Adipocyte (in vitro differentiated cells): ENCODE data around the gene LRMDA.

Experiments used
- DNase-seq: peaks from one replicate; pipeline ENCODE4 v3.0.0-alpha.2; 2015; ENCODE audit warnings: low read depth
- H3K27me3 ChIP-seq: replicated peaks from 2 replicates; pipeline ENCODE4 v1.7.0; 2013; ENCODE audit warnings: mild to moderate bottlenecking, low read length, moderate library complexity; ENCODE audit not compliant: control insufficient read depth, insufficient read depth
- H3K36me3 ChIP-seq: 2 replicates; pipeline ENCODE4 v1.7.0; 2013; ENCODE audit warnings: low read length, mild to moderate bottlenecking, moderate library complexity; ENCODE audit not compliant: control insufficient read depth, insufficient read depth, severe bottlenecking
- H3K4me1 ChIP-seq: 2 replicates; pipeline ENCODE4 v1.7.0; 2013; ENCODE audit warnings: mild to moderate bottlenecking, low read length, moderate library complexity; ENCODE audit not compliant: control insufficient read depth, insufficient read depth
- H3K4me3 ChIP-seq: 2 replicates; pipeline ENCODE4 v1.7.0; 2013; ENCODE audit warnings: mild to moderate bottlenecking, low read length, moderate library complexity
- H3K9ac ChIP-seq: 2 replicates; pipeline ENCODE4 v1.7.0; 2013; ENCODE audit warnings: mild to moderate bottlenecking, low read length, moderate library complexity
- H3K9me3 ChIP-seq: 2 replicates; pipeline ENCODE4 v1.7.0; 2013; ENCODE audit warnings: mild to moderate bottlenecking, low read length, moderate library complexity; ENCODE audit not compliant: control insufficient read depth

Gene LRMDA

DNA sequence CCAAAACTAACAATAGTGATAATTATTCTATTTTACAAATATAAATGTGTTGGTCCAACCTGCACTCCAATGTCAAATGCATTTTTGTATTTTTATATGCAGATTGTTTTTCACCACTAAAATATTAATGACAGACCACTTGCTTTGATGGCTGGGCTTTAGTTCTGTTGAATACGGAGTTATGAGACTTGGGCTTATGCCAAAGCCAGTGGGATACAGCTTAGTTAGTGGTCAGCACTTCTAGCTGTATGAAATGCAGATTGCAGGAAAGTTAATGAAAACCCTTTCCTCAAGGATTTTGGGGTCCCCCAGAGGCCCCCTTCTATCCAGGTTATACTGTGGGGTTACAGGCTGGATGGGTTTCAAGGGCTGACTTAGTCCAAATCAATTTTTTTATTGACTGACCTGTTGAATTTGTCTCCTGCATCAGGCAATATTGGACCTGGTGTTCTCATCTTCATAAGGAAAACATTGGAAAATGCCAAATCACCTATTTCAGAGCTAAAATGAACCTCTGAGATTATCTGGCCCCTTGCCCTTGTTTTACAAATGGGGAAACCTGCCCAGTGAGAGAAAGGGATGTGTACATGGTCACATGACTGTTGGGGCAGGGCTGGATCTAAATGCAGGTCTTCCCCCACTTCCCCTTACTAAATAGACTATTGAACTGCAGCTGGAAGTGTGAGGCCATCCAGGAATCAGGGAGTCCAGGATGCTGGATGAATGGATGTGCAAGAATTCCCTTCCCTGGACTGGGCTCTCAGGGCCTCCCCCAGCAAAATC lies 1120.9 kb downstream of the LRMDA start:
- no peak for DNase-seq
- Histone ChIP-seq H3K4me3 (no peak overlapping the region), H3K4me1 (peaks cover 8% of the 10 kb centered on the region), H3K36me3 (no peaks in the 10 kb centered on the region), H3K9ac (no peak overlapping the region), H3K9me3 (no peaks in the 10 kb centered on the region), H3K27me3 (no peaks in the 10 kb centered on the region)

- no peak for DNase-seq
Measured at GRCh38 chr10:76553263-76554032, 1122.0 kb downstream of the LRMDA start.

GRCh38 chr10:76554033-76554408 lies 1122.6 kb downstream of the LRMDA start:
- no peak overlapping the region for H3K9ac ChIP-seq
- no peak for DNase-seq

More at GRCh38 chr10:76553263-76554032, 1122.0 kb downstream of the LRMDA start:
- no peaks in the 10 kb centered on the region for H3K27me3 ChIP-seq
- no peaks in the 10 kb centered on the region for H3K9me3 ChIP-seq
- H3K4me1 ChIP-seq: peaks cover 16% of the 10 kb centered on the region
- H3K36me3 ChIP-seq: no peaks in the 10 kb centered on the region
- no peak overlapping the region for H3K9ac ChIP-seq
- no peak overlapping the region for H3K4me3 ChIP-seq

GRCh38 chr10:76554478-76554877 lies 1123.1 kb downstream of the LRMDA start:
- no peak for DNase-seq
- H3K9me3 ChIP-seq: no peaks in the 10 kb centered on the region
- no peaks in the 10 kb centered on the region for H3K27me3 ChIP-seq
- H3K9ac ChIP-seq: no peak overlapping the region
- H3K36me3 ChIP-seq: no peaks in the 10 kb centered on the region
- no peak overlapping the region for H3K4me3 ChIP-seq
- H3K4me1 ChIP-seq: peaks cover 26% of the 10 kb centered on the region

More at GRCh38 chr10:76554033-76554408, 1122.6 kb downstream of the LRMDA start:
- Histone ChIP-seq H3K4me3 (no peak overlapping the region), H3K9me3 (no peaks in the 10 kb centered on the region), H3K4me1 (peaks cover 21% of the 10 kb centered on the region), H3K27me3 (no peaks in the 10 kb centered on the region), H3K36me3 (no peaks in the 10 kb centered on the region)

GRCh38 chr10:76555067-76555670 lies 1123.7 kb downstream of the LRMDA start:
- H3K9me3 ChIP-seq: no peaks in the 10 kb centered on the region
- H3K4me1 ChIP-seq: peaks cover 33% of the 10 kb centered on the region
- no peak overlapping the region for H3K9ac ChIP-seq
- no peak for DNase-seq
- no peaks in the 10 kb centered on the region for H3K27me3 ChIP-seq
- H3K4me3 ChIP-seq: no peak overlapping the region
- no peaks in the 10 kb centered on the region for H3K36me3 ChIP-seq

- Histone ChIP-seq H3K9ac (no peak overlapping the region), H3K27me3 (no peaks in the 10 kb centered on the region), H3K36me3 (no peaks in the 10 kb centered on the region), H3K4me1 (peaks cover 32% of the 10 kb centered on the region), H3K4me3 (no peak overlapping the region), H3K9me3 (no peaks in the 10 kb centered on the region)
- no peak for DNase-seq
Measured at GRCh38 chr10:76557366-76557765, 1125.9 kb downstream of the LRMDA start.

DNA sequence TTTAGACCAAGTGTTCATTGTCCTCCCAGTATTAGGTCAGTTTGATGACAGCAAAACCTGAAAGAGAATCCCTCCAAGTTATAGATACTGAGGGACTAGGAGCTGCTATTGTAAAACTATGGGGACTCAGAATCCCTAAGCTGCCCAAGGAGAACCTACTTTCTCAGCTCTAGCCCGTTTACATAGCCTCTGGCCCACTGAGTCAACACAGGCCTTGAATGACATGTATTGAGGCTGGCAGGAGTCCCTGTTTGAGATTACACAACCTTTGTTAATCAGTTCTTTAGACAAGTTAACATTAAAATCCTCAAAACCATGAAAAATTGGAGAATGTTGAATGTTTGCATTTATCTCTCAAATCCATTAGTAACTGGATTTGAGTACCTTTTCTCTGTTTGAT lies 1127.2 kb downstream of the LRMDA start:
- Histone ChIP-seq H3K4me1 (peaks cover 32% of the 10 kb centered on the region), H3K36me3 (no peaks in the 10 kb centered on the region), H3K9me3 (no peaks in the 10 kb centered on the region), H3K4me3 (peak overlapping the region; percentile 28), H3K27me3 (no peaks in the 10 kb centered on the region), H3K9ac (peak overlapping the region; percentile 50)
- DNase-seq: peak; percentile 96

GRCh38 chr10:76558996-76559891 lies 1127.8 kb downstream of the LRMDA start:
- Histone ChIP-seq H3K4me3 (peak overlapping the region; percentile 28), H3K36me3 (no peaks in the 10 kb centered on the region), H3K9ac (peak overlapping the region; percentile 50), H3K27me3 (no peaks in the 10 kb centered on the region), H3K9me3 (no peaks in the 10 kb centered on the region), H3K4me1 (peaks cover 32% of the 10 kb centered on the region)
- peak; percentile 94 for DNase-seq

DNA sequence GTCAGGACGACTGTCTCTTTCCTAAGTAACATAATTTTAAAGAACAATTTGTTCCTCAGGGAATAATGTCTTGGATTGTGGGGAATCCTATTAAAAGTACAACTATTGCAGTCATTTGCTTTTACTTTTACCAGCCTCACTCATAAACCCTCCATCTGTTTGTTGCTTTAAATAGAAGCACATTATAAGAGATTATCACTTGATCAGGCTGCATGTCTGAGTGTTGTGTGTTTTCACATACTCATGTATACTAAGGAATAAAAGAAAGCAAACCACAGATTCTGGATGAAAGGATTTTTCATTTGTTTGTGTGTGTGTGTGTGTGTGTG lies 1128.4 kb downstream of the LRMDA start:
- Histone ChIP-seq H3K9me3 (no peaks in the 10 kb centered on the region), H3K9ac (peak overlapping the region; percentile 63), H3K4me3 (no peak overlapping the region), H3K27me3 (no peaks in the 10 kb centered on the region), H3K36me3 (no peaks in the 10 kb centered on the region), H3K4me1 (peaks cover 32% of the 10 kb centered on the region)
- peak; percentile 58 for DNase-seq

DNA sequence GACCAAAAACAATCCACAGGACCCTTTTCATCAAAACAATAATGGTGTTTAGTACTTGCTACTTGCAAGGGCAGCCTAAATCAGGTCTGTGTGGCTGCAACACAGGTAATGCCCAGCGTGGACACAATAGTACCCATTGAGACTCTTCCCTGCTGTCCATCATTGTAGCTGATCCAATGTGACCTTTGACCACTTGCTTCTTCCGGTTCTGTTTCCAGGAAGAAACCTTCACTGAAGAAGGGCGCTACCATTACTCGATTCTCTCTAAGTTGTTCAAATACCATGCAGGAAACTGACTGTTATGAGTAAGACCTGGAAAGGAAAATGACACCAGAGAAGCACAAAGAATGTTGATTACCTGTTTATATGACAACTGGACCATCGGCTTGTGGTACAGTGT lies 1128.9 kb downstream of the LRMDA start:
- H3K4me1 ChIP-seq: peaks cover 32% of the 10 kb centered on the region
- H3K9ac ChIP-seq: peak overlapping the region; percentile 63
- H3K36me3 ChIP-seq: no peaks in the 10 kb centered on the region
- DNase-seq: no peak
- no peaks in the 10 kb centered on the region for H3K9me3 ChIP-seq
- H3K27me3 ChIP-seq: no peaks in the 10 kb centered on the region
- no peak overlapping the region for H3K4me3 ChIP-seq
